ENCODE measurements around the gene UFSP2. TPM values are rescaled to one million over a fixed set of nuclear protein-coding genes. Genes with fewer than 3 reads are reported as not detected.
A peak's percentile ranks its signal among the peaks of the same experiment; 100 is the strongest.

Gene UFSP2
- total RNA-seq, 4 donors from 2014 or later: 36.0 to 63.7 (median 51.9) TPM

- ATAC-seq: no peak
- Histone ChIP-seq H3K27me3 (no peaks in the 10 kb centered on the region), H3K4me3 (no peak overlapping the region), H3K9me3 (no peaks in the 10 kb centered on the region), H3K27ac (peak overlapping the region in 3 of 4 donors; percentile 49 to 100 (median 100)), H3K4me1 (peaks cover 0 to 67% (median 6%) of the 10 kb centered on the region in 3 donors), H3K36me3 (peaks cover 0 to 45% of the 10 kb centered on the region in 2 donors)
- 6 to 8% methylated on average over 2 of the region's 2 CpGs for WGBS, 2 donors (ENCODE audit: low coverage in 1 of 2)
- TF ChIP-seq CTCF (IDR thresholded peaks at IDR 0.05): no peak
- TF ChIP-seq POLR2AphosphoS5 (IDR thresholded peaks at IDR 0.05): no peak
- no peak for TF ChIP-seq POLR2A (IDR thresholded peaks at IDR 0.05)
These were observed 27.1 kb downstream of the UFSP2 start for GRCh38 chr4:185398618-185399017.

- peak within 1 kb of the TSS; percentile 91 to 100 (median 100) for H3K27ac ChIP-seq
- H3K9me3 ChIP-seq: no peaks in the 10 kb centered on the region
- ATAC-seq: peak; percentile 4
- peak within 1 kb of the TSS; percentile 53 to 85 for H3K4me3 ChIP-seq
- no peaks in the 10 kb centered on the region for H3K27me3 ChIP-seq
- H3K36me3 ChIP-seq: peaks cover 0 to 27% of the 10 kb centered on the region in 2 donors
- H3K4me1 ChIP-seq: peaks cover 0 to 62% (median 6%) of the 10 kb centered on the region in 3 donors
- WGBS, 2 donors (ENCODE audit: low coverage in 1 of 2): 12% methylated on average over 5 of the region's 38 CpGs; no CpG with 5 or more reads in 1 of the 2 donors
- no peak for TF ChIP-seq POLR2A (IDR thresholded peaks at IDR 0.05)
- TF ChIP-seq POLR2AphosphoS5 (IDR thresholded peaks at IDR 0.05): no peak
- peak; percentile 12 for TF ChIP-seq EP300 (IDR thresholded peaks at IDR 0.05)
- peak in 2 of 4 experiments; percentile 20 to 32 for TF ChIP-seq CTCF (IDR thresholded peaks at IDR 0.05)
These were observed 28.9 kb downstream of the UFSP2 start, which contains the start of gene ANKRD37 for GRCh38 chr4:185396724-185397385. Gene ANKRD37 (plus strand): TSS chr4:185396841. CDS start chr4:185396924, 83 bp downstream.

- TF ChIP-seq CTCF (IDR thresholded peaks at IDR 0.05): peak in 2 of 4 experiments; percentile 11 to 20
- TF ChIP-seq POLR2A (IDR thresholded peaks at IDR 0.05): peak; percentile 73 to 78
- TF ChIP-seq EP300 (IDR thresholded peaks at IDR 0.05): peak; percentile 60
- TF ChIP-seq POLR2AphosphoS5 (IDR thresholded peaks at IDR 0.05): peak; percentile 86
- peak; percentile 97 for ATAC-seq
These were observed 29.6 kb downstream of the UFSP2 start for GRCh38 chr4:185395956-185396723.

GRCh38 chr4:185395238-185395955, 30.4 kb downstream of the UFSP2 start, which contains the start of gene LRP2BP:
Gene LRP2BP (minus strand): TSS chr4:185395924. CDS start chr4:185378186, 17,738 bp downstream.
- H3K9me3 ChIP-seq: no peaks in the 10 kb centered on the region
- ATAC-seq: no peak
- peaks cover 0 to 47% (median 6%) of the 10 kb centered on the region in 3 donors for H3K4me1 ChIP-seq
- 8 to 10% methylated on average over 8 to 12 of the region's 12 CpGs for whole genome bisulfite sequencing, 2 donors (ENCODE audit: low coverage in 1 of 2)
- peaks cover 0 to 13% of the 10 kb centered on the region in 2 donors for H3K36me3 ChIP-seq
- H3K4me3 ChIP-seq: peak within 1 kb of the TSS; percentile 53 to 85
- H3K27ac ChIP-seq: peak within 1 kb of the TSS; percentile 91 to 100 (median 100)
- H3K27me3 ChIP-seq: no peaks in the 10 kb centered on the region
- no peak for TF ChIP-seq CTCF (IDR thresholded peaks at IDR 0.05)
- peak; percentile 16 for TF ChIP-seq POLR2AphosphoS5 (IDR thresholded peaks at IDR 0.05)
- TF ChIP-seq POLR2A (IDR thresholded peaks at IDR 0.05): no peak
- TF ChIP-seq EP300 (IDR thresholded peaks at IDR 0.05): no peak

More at GRCh38 chr4:185395956-185396723, 29.6 kb downstream of the UFSP2 start:
- Histone ChIP-seq H3K36me3 (peaks cover 0 to 20% of the 10 kb centered on the region in 2 donors), H3K4me1 (peaks cover 0 to 55% (median 6%) of the 10 kb centered on the region in 3 donors), H3K27me3 (no peaks in the 10 kb centered on the region), H3K27ac (peak overlapping the region; percentile 91 to 100 (median 100)), H3K4me3 (peak overlapping the region; percentile 53 to 85), H3K9me3 (no peaks in the 10 kb centered on the region)
- 3% methylated on average over 6 of the region's 98 CpGs; no CpG with 5 or more reads in 1 of the 2 donors for WGBS, 2 donors (ENCODE audit: low coverage in 1 of 2)

Measured in gastroesophageal sphincter (tissue), 4 donors.